ENCODE measurements around the gene EXOC5. TPM values are rescaled to one million over a fixed set of nuclear protein-coding genes. Genes with fewer than 3 reads are reported as not detected.

Gene EXOC5
- polyA plus RNA-seq, 1 donor (not counting 4 experiments of a cell fraction or from before 2014, with no cell fraction given), result 48.2 TPM

DNA sequence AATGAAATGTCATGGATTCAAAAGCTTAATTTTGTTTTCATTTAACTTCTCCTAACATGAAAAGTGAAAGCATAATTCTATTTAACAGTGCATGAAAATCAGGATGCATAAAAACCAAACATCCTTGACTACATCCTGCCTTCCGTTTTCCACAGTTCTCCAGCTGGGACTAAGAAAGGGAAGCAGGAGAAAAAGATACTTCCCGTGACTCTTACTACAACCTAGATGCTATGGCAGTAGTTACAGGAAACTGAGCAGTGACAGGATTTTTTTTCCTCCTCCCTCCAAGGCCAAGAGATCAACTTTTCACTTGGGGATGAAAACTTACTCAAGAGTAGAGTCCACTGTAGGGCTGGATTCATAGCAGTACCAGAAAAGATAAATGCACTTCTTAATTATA lies 2.6 kb downstream of the EXOC5 start:
- Histone ChIP-seq H2AFZ (ENCODE audit: control insufficient read depth, low read length) (no peak overlapping the region), H3K9me3 (ENCODE audit: control insufficient read depth, low read depth, low read length) (no peaks in the 10 kb centered on the region), H3K27me3 (ENCODE audit: control insufficient read depth, extremely low read depth, insufficient read depth, low read length) (no peaks in the 10 kb centered on the region), H3K27ac (ENCODE audit: control insufficient read depth, insufficient read depth, low read length) (no peak overlapping the region), H3K4me2 (ENCODE audit: control insufficient read depth, extremely low read depth, insufficient read depth, low read depth, low read length) (peak overlapping the region; percentile 28), H3K9me1 (ENCODE audit: control insufficient read depth, extremely low read depth, insufficient read depth, low read length) (no peaks in the 10 kb centered on the region), H3K4me3 (ENCODE audit: control insufficient read depth in 2 of 3, extremely low read depth in 1 of 3, insufficient read depth in 2 of 3, low read depth in 1 of 3, low read length in 3 of 3) (no peak overlapping the region), H3K79me2 (ENCODE audit: control insufficient read depth, insufficient read depth, low read length) (peaks cover 88% of the 10 kb centered on the region), H3K36me3 (ENCODE audit: control insufficient read depth in 2 of 2, extremely low read depth in 1 of 2, insufficient read depth in 2 of 2, low read length in 2 of 2) (no peaks in the 10 kb centered on the region), H3K9ac (ENCODE audit: control insufficient read depth, extremely low read depth, insufficient read depth, low read length) (no peak overlapping the region), H3K4me1 (ENCODE audit: control insufficient read depth, extremely low read depth, insufficient read depth, low read length) (peaks cover 16% of the 10 kb centered on the region), H4K20me1 (ENCODE audit: control insufficient read depth, extremely low read depth, insufficient read depth, low read length) (no peaks in the 10 kb centered on the region)
- DNase-seq (ENCODE audit: low read depth, low spot score) (no peak), FAIRE-seq (no peak)
- dilution Hi-C loops (cut with MboI; ENCODE audit: extremely low pct_ligation_motif_present, low sequenced_read_pairs), result no loop called here
- TF ChIP-seq, protein P1, sequence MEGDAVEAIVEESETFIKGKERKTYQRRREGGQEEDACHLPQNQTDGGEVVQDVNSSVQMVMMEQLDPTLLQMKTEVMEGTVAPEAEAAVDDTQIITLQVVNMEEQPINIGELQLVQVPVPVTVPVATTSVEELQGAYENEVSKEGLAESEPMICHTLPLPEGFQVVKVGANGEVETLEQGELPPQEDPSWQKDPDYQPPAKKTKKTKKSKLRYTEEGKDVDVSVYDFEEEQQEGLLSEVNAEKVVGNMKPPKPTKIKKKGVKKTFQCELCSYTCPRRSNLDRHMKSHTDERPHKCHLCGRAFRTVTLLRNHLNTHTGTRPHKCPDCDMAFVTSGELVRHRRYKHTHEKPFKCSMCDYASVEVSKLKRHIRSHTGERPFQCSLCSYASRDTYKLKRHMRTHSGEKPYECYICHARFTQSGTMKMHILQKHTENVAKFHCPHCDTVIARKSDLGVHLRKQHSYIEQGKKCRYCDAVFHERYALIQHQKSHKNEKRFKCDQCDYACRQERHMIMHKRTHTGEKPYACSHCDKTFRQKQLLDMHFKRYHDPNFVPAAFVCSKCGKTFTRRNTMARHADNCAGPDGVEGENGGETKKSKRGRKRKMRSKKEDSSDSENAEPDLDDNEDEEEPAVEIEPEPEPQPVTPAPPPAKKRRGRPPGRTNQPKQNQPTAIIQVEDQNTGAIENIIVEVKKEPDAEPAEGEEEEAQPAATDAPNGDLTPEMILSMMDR (optimal IDR thresholded peaks at IDR 0.05 in 1 of 3, IDR thresholded peaks at IDR 0.05 in 1 of 3, conservative IDR thresholded peaks at IDR 0.05 in 1 of 3; ENCODE audit: extremely low read depth in 1 of 3, insufficient read depth in 2 of 3, low read length in 3 of 3), result no peak
- TF ChIP-seq EZH2 (IDR thresholded peaks at IDR 0.05; ENCODE audit: low read length), result no peak

- Histone ChIP-seq H4K20me1 (ENCODE audit: control insufficient read depth, extremely low read depth, insufficient read depth, low read length) (peaks cover 2% of the 10 kb centered on the region), H3K79me2 (ENCODE audit: control insufficient read depth, insufficient read depth, low read length) (peaks cover 83% of the 10 kb centered on the region), H2AFZ (ENCODE audit: control insufficient read depth, low read length) (no peak overlapping the region), H3K27me3 (ENCODE audit: control insufficient read depth, extremely low read depth, insufficient read depth, low read length) (no peaks in the 10 kb centered on the region), H3K4me1 (ENCODE audit: control insufficient read depth, extremely low read depth, insufficient read depth, low read length) (peaks cover 6% of the 10 kb centered on the region), H3K9ac (ENCODE audit: control insufficient read depth, extremely low read depth, insufficient read depth, low read length) (no peak overlapping the region), H3K9me1 (ENCODE audit: control insufficient read depth, extremely low read depth, insufficient read depth, low read length) (no peaks in the 10 kb centered on the region), H3K36me3 (ENCODE audit: control insufficient read depth in 2 of 2, extremely low read depth in 1 of 2, insufficient read depth in 2 of 2, low read length in 2 of 2) (no peaks in the 10 kb centered on the region), H3K27ac (ENCODE audit: control insufficient read depth, insufficient read depth, low read length) (no peak overlapping the region), H3K4me2 (ENCODE audit: control insufficient read depth, extremely low read depth, insufficient read depth, low read depth, low read length) (no peak overlapping the region), H3K4me3 (ENCODE audit: control insufficient read depth in 2 of 3, extremely low read depth in 1 of 3, insufficient read depth in 2 of 3, low read depth in 1 of 3, low read length in 3 of 3) (no peak overlapping the region), H3K9me3 (ENCODE audit: control insufficient read depth, low read depth, low read length) (no peaks in the 10 kb centered on the region)
- FAIRE-seq (no peak), DNase-seq (ENCODE audit: low read depth, low spot score) (no peak)
- dilution Hi-C loops (cut with MboI; ENCODE audit: extremely low pct_ligation_motif_present, low sequenced_read_pairs), result no loop called here
- TF ChIP-seq EZH2 (IDR thresholded peaks at IDR 0.05; ENCODE audit: low read length), result no peak
- TF ChIP-seq, protein P1 (optimal IDR thresholded peaks at IDR 0.05 in 1 of 3, IDR thresholded peaks at IDR 0.05 in 1 of 3, conservative IDR thresholded peaks at IDR 0.05 in 1 of 3; ENCODE audit: extremely low read depth in 1 of 3, insufficient read depth in 2 of 3, low read length in 3 of 3), result no peak
Measured at GRCh38 chr14:57262117-57262516, 6.6 kb downstream of the EXOC5 start.

All from keratinocyte (primary cell).